NB4 (cell line): ENCODE results near the gene THSD7A.

Experiments used
- DNase-seq: peaks from one replicate; pipeline ENCODE4 v3.0.0; 2010; ENCODE audit warnings: low read depth
- H3K4me3 ChIP-seq: one replicate; pipeline ENCODE4 v1.5.1; 2011; ENCODE audit warnings: mild to moderate bottlenecking, low read depth, low read length, moderate library complexity
- CTCF ChIP-seq: IDR thresholded peaks from one replicate; pipeline ENCODE4 v1.5.1; 2012; ENCODE audit warnings: low read depth, low read length
- MYC ChIP-seq: IDR thresholded peaks from 2 replicates; pipeline ENCODE4 v1.6.1; 2011; ENCODE audit warnings: low read depth, low read length
- POLR2A ChIP-seq: IDR thresholded peaks from 2 replicates; pipeline ENCODE4 v1.6.1; 2011; ENCODE audit warnings: mild to moderate bottlenecking; ENCODE audit not compliant: insufficient read length; ENCODE audit errors: extremely low read depth
- TF ChIP-seq, protein P1 (sequence below): IDR thresholded peaks from 2 replicates; pipeline ENCODE4 v1.6.1; 2011; ENCODE audit warnings: low read depth, low read length

THSD7A gene

GRCh38 chr7:11668727-11669126 lies 163.3 kb downstream of the THSD7A start:
- no peak for TF ChIP-seq POLR2A
- no peak for TF ChIP-seq MYC
- TF ChIP-seq, protein P1, sequence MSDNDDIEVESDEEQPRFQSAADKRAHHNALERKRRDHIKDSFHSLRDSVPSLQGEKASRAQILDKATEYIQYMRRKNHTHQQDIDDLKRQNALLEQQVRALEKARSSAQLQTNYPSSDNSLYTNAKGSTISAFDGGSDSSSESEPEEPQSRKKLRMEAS, result no peak
- no peak overlapping the region for H3K4me3 ChIP-seq
- no peak for DNase-seq

DNA sequence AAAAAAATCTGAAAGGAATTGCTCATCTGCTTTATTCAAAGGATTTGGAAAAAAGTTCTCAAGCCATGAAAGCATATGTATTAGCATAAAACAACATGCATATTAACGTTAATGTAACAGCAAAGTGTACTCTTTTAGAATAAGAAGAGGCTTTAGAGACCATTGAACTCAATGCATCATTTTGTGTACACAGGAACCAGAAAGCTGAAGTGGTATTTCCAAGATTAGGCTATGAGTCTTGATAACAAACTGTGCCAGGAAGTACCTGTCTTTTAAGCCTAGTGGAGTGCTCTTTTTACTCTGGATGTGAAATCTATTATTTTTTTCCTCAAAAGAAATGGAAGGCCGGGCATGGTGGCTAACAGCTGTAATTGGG lies 164.2 kb downstream of the THSD7A start:
- H3K4me3 ChIP-seq, result no peak overlapping the region
- DNase-seq, result no peak
- TF ChIP-seq POLR2A (no peak), CTCF (no peak), MYC (no peak)
- TF ChIP-seq, protein P1, result no peak

- TF ChIP-seq MYC (no peak), POLR2A (no peak), CTCF (no peak)
- TF ChIP-seq, protein P1, result no peak
- DNase-seq, result no peak
- no peak overlapping the region for H3K4me3 ChIP-seq
Observed at GRCh38 chr7:11667071-11667809, 164.8 kb downstream of the THSD7A start.

DNA sequence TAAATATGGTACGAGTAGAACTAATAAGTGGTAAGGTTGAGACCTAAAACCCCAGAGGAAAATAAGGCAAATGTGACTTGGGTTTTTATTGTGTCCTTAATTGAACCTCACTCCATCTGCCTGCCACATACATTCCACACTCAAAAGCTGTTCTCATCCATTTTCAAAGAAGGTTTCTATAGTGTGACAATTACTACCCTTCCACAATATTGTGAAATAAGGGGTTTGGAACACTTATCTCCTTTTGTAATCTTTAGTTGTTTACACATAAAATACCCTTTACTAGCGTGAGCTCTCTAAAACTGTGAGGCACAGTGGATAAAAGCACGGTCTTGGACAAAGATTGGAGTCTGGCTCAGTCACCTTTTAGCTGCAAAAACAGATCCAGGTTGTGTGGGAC lies 166.6 kb downstream of the THSD7A start:
- no peak for TF ChIP-seq POLR2A
- TF ChIP-seq, protein P1, result no peak
- TF ChIP-seq CTCF, result no peak
- TF ChIP-seq MYC, result no peak
- DNase-seq, result no peak
- no peak overlapping the region for H3K4me3 ChIP-seq

GRCh38 chr7:11655642-11656041 lies 176.4 kb downstream of the THSD7A start:
- no peak overlapping the region for H3K4me3 ChIP-seq
- TF ChIP-seq CTCF (no peak), MYC (no peak), POLR2A (no peak)
- TF ChIP-seq, protein P1, result no peak
- no peak for DNase-seq

DNA sequence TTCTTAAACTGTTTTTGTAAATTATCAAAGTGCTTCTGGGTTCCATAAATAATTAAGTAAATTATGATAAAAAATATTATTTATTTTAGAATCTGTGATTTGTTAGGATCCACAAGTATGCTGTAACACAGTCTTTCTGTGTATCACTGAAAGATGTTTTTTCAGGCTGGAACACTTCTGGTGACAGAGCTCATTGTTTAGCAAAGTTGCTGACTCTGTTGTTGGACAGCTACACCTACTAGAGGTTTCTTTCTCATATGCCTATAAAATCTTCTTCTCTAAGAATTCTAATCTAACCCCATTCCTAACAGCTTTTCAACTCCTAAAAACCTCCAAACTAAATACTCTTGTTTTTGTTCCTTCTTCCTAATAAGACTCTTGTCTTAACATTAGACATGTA lies 176.8 kb downstream of the THSD7A start:
- TF ChIP-seq MYC (no peak), CTCF (no peak), POLR2A (no peak)
- TF ChIP-seq, protein P1, result no peak
- H3K4me3 ChIP-seq, result no peak overlapping the region
- DNase-seq, result no peak
